B cell (primary cell): ENCODE measurements around the gene ABCA4. TPM values are rescaled to one million over a fixed set of nuclear protein-coding genes. Genes with fewer than 3 reads are reported as not detected.

ENCODE experiments used
- ATAC-seq: fragments of 200-7000 bp; cut with Tn5 transposase; one replicate; pipeline ENCODE4 v1.10.0; 2021; ENCODE audit warnings: low read depth, mild to moderate bottlenecking, moderate number of reproducible peaks, moderate library complexity
- CTCF ChIA-PET: fragments of 350-600 bp; sonication (Branson Sonifier 250); formaldehyde crosslinking; loops from one replicate; lab custom pipeline; 2021; ENCODE audit warnings: antibody characterized with exemption, inconsistent platforms; lab: Charles Lee
- POLR2A ChIA-PET: fragments of 350-600 bp; sonication (Branson Sonifier 250); formaldehyde crosslinking; loops from one replicate; lab custom pipeline; 2021; ENCODE audit warnings: antibody characterized with exemption; lab: Charles Lee
- DNase-seq: peaks from one replicate; pipeline ENCODE4 v3.0.0; 2013
- H2AFZ ChIP-seq: 2 replicates; pipeline ENCODE4 v1.6.1; 2012; ENCODE audit warnings: mild to moderate bottlenecking, low read depth, low read length; ENCODE audit not compliant: insufficient read depth, poor library complexity, severe bottlenecking
- H3K27ac ChIP-seq, 2 donors: 1 replicate in 1 of 2; 2 replicates in 1 of 2; pipeline ENCODE4 v1.5.1; 2012 to 2013; ENCODE audit warnings: low read length in 2 of 2, mild to moderate bottlenecking in 2 of 2, moderate library complexity in 1 of 2
- H3K27me3 ChIP-seq, 4 experiments: fragments of 200-600 bp in 1 of 4; sonication (generic) in 1 of 4; replicated peaks in 1 of 4; 1 replicate in 2 of 4; 2 replicates in 2 of 4; pipeline versions ENCODE4 v1.6.1 to v1.7.0; 2013 to 2016; ENCODE audit warnings: low read length in 3 of 4, mild to moderate bottlenecking in 2 of 4, mixed read lengths in 1 of 4, moderate library complexity in 1 of 4; ENCODE audit not compliant: insufficient read depth in 4 of 4, control insufficient read depth in 3 of 4; ENCODE audit errors: control extremely low read depth in 1 of 4
- H3K36me3 ChIP-seq, 2 experiments: replicated peaks in 1 of 2; 1 replicate in 1 of 2; 2 replicates in 1 of 2; pipeline versions ENCODE4 v1.6.1 to v1.7.1; 2013; ENCODE audit warnings: low read length in 1 of 2; ENCODE audit not compliant: insufficient read depth in 2 of 2, control insufficient read depth in 1 of 2; ENCODE audit errors: control extremely low read depth in 1 of 2, extremely low read depth in 1 of 2
- H3K4me1 ChIP-seq, 2 donors: fragments of 200-600 bp in 1 of 2; sonication (generic) in 1 of 2; 1 replicate in 1 of 2; 2 replicates in 1 of 2; pipeline versions ENCODE4 v1.5.1 to v1.6.1; 2013 to 2017; ENCODE audit warnings: low read length in 2 of 2; ENCODE audit not compliant: control insufficient read depth in 2 of 2, insufficient read depth in 2 of 2
- H3K4me2 ChIP-seq: replicated peaks from 2 replicates; pipeline ENCODE3; 2012; ENCODE audit warnings: mild to moderate bottlenecking, low read depth, low read length; ENCODE audit not compliant: poor library complexity, severe bottlenecking
- H3K4me3 ChIP-seq, 5 experiments: fragments of 200-600 bp in 1 of 5; sonication (generic) in 1 of 5; 1 replicate in 3 of 5; 2 replicates in 2 of 5; pipeline versions ENCODE4 v1.5.1 to v1.7.0; 2011 to 2016; ENCODE audit warnings: low read length in 4 of 5, mild to moderate bottlenecking in 4 of 5, low read depth in 2 of 5, control low read depth in 1 of 5, moderate library complexity in 1 of 5; ENCODE audit not compliant: insufficient read depth in 1 of 5; ENCODE audit errors: control extremely low read depth in 1 of 5, extremely low read depth in 1 of 5
- H3K79me2 ChIP-seq: fragments of 200-600 bp; sonication (generic); one replicate; pipeline ENCODE4 v1.6.0; 2016; ENCODE audit warnings: low read length; ENCODE audit not compliant: control insufficient read depth, insufficient read depth
- H3K9ac ChIP-seq: fragments of 200-600 bp; sonication (generic); 2 replicates; pipeline ENCODE4 v1.6.1; 2017; ENCODE audit warnings: mild to moderate bottlenecking, low read length, moderate library complexity
- H3K9me3 ChIP-seq, 3 donors: one replicate each; pipeline versions ENCODE4 v1.6.1 to v1.7.1; 2013; ENCODE audit warnings: low read length in 2 of 3; ENCODE audit not compliant: control insufficient read depth in 2 of 3, insufficient read depth in 1 of 3; ENCODE audit errors: control extremely low read depth in 1 of 3
- H4K20me1 ChIP-seq: 2 replicates; pipeline ENCODE4 v1.6.0; 2012; ENCODE audit warnings: mild to moderate bottlenecking, low read length; ENCODE audit not compliant: insufficient read depth, control insufficient read depth, poor library complexity, severe bottlenecking
- H3K27ac Mint-ChIP-seq: one replicate; pipeline ENCODE4 v1.8.0; 2021; ENCODE audit warnings: mixed read lengths
- H3K27me3 Mint-ChIP-seq: one replicate; pipeline ENCODE4 v1.8.0; 2021; ENCODE audit warnings: mixed read lengths
- H3K4me1 Mint-ChIP-seq: one replicate; pipeline ENCODE4 v1.8.0; 2021; ENCODE audit warnings: mixed read lengths
- H3K4me3 Mint-ChIP-seq: one replicate; pipeline ENCODE4 v1.8.0; 2021; ENCODE audit warnings: mixed read lengths
- H3K9me3 Mint-ChIP-seq: one replicate; pipeline ENCODE4 v1.8.0; 2022; ENCODE audit warnings: mixed read lengths; ENCODE audit not compliant: insufficient read depth
- CTCF ChIP-seq: fragments of 200-600 bp; IDR thresholded peaks from one replicate; pipeline ENCODE4 v1.8.0; 2022; ENCODE audit warnings: antibody characterized with exemption, mild to moderate bottlenecking
- EZH2 ChIP-seq: IDR thresholded peaks from 2 replicates; pipeline ENCODE4 v1.6.1; 2012; ENCODE audit warnings: borderline replicate concordance, low read depth, mild to moderate bottlenecking, moderate library complexity, low read length; ENCODE audit not compliant: insufficient read depth, poor library complexity, severe bottlenecking
- WGBS: methylation state at CpG from one replicate; pipeline ENCODE4 v1.1.5; 2013; ENCODE audit warnings: missing lambda C conversion rate; ENCODE audit not compliant: insufficient coverage; 5-methylcytosine and 5-hydroxymethylcytosine counted together
- intact Hi-C: fragments of 100-400 bp; cut with micrococcal nuclease; formaldehyde crosslinking; loops from one replicate; pipeline ENCODE4 v1.10.0; 2022
- polyA plus RNA-seq: library from polyadenylated mRNA; depleted of rRNA; stranded (reverse); fragments of >200 nt; gene quantifications from 2 replicates; pipeline ENCODE4 v1.2.3, GENCODE V29; 2012
- total RNA-seq, 2 donors: library from RNA; stranded (reverse); fragments of 120-200 nt in 1 of 2; gene quantifications; 1 replicate in 1 of 2; 2 replicates in 1 of 2; pipeline versions ENCODE4 v1.2.3 to v1.2.4, GENCODE V29; 2013 to 2022

The ABCA4 gene
- total and polyA plus RNA-seq, 2 donors (not counting 1 experiment from before 2014, with no cell fraction given) = not detected

GRCh38 chr1:94095112-94095637, 25.8 kb downstream of the ABCA4 start:
- Histone ChIP-seq H3K27ac (no peak overlapping the region), H2AFZ (no peak overlapping the region), H3K9ac (no peak overlapping the region), H4K20me1 (no peaks in the 10 kb centered on the region), H3K4me2 (no peak overlapping the region), H3K4me3 (no peak overlapping the region), H3K9me3 (no peaks in the 10 kb centered on the region), H3K36me3 (no peaks in the 10 kb centered on the region), H3K27me3 (peaks cover 0 to 8% (median 1%) of the 10 kb centered on the region in 4 experiments), H3K79me2 (no peaks in the 10 kb centered on the region), H3K4me1 (no peaks in the 10 kb centered on the region)
- H3K27me3 Mint-ChIP-seq = peaks cover 28% of the 10 kb centered on the region
- intact Hi-C loops = no loop called here
- ATAC-seq (no peak), DNase-seq (no peak)
- POLR2A ChIA-PET = no interaction called here
- no peak for TF ChIP-seq CTCF
- TF ChIP-seq EZH2 = no peak
- no peak overlapping the region for H3K27ac Mint-ChIP-seq
- 95% methylated on average over 16 of the region's 21 CpGs for whole genome bisulfite sequencing
- no peaks in the 10 kb centered on the region for H3K9me3 Mint-ChIP-seq
- CTCF ChIA-PET = no interaction called here
- no peak overlapping the region for H3K4me3 Mint-ChIP-seq
- H3K4me1 Mint-ChIP-seq = peaks cover 3% of the 10 kb centered on the region

DNA sequence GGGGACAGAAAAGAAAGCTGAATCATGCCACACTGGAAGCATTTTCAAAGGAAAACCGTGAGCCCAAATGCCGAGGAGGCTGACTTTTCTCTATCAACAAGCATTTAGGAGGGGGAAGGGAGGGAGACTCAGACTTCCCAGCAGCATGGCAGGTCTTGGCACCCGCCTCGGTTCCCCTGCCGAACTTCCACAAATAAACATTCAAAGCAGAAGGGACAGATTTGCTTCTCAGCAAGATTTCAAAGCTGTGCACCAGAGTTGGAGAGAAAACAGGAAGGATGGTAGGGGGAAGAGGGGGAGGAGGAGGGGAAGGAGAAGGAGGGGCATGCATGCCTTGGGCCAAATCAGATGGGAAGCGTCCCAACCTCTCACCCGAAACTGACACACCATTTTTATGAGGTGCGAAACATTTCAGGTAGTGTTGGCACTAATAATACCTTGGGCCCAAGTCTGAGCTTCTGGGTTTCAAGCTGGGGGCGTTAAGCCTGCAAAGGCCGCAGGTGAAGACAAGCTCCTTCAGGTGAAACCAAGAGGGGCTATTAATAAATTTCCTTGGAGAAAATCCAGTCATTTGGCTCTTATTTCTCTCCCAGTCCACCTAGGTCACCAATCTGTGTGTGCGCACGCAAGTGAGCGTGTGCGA, 26.4 kb downstream of the ABCA4 start:
- ATAC-seq = no peak
- no peak for DNase-seq
- H3K4me3 Mint-ChIP-seq = no peak overlapping the region
- no peaks in the 10 kb centered on the region for H3K9me3 Mint-ChIP-seq
- Histone ChIP-seq H3K9ac (no peak overlapping the region), H3K27me3 (peaks cover 0 to 8% (median 1%) of the 10 kb centered on the region in 4 experiments), H3K4me1 (no peaks in the 10 kb centered on the region), H4K20me1 (no peaks in the 10 kb centered on the region), H3K4me3 (no peak overlapping the region), H3K4me2 (no peak overlapping the region), H3K9me3 (no peaks in the 10 kb centered on the region), H3K79me2 (no peaks in the 10 kb centered on the region), H2AFZ (peak overlapping the region; percentile 22), H3K36me3 (no peaks in the 10 kb centered on the region), H3K27ac (no peak overlapping the region)
- ChIA-PET POLR2A (no interaction called here), CTCF (no interaction called here)
- TF ChIP-seq CTCF (no peak), EZH2 (no peak)
- intact Hi-C loops = no loop called here
- H3K4me1 Mint-ChIP-seq = peaks cover 3% of the 10 kb centered on the region
- peaks cover 28% of the 10 kb centered on the region for H3K27me3 Mint-ChIP-seq
- H3K27ac Mint-ChIP-seq = no peak overlapping the region
- 42% methylated on average over 5 of the region's 14 CpGs for WGBS
